Psoas muscle (tissue), 8 donors: Measurements from ENCODE around the gene RPL10. TPM values are rescaled to one million over a fixed set of nuclear protein-coding genes. Genes with fewer than 3 reads are reported as not detected.

Experiments used
- ATAC-seq, 4 donors: fragments of 200-7000 bp; cut with Tn5 transposase; one replicate each; pipeline ENCODE4 v1.9.1; 2020; ENCODE audit warnings: moderate library complexity in 3 of 4, mild to moderate bottlenecking in 2 of 4
- DNase-seq, 2 donors: peaks; one replicate each; pipeline ENCODE4 v3.0.0-alpha.2; 2020
- H3K27ac ChIP-seq: fragments of 200-600 bp; one replicate; pipeline ENCODE4 v1.8.0; 2022
- H3K27me3 ChIP-seq, 3 donors: fragments of 200-600 bp in 1 of 3; one replicate each; pipeline versions ENCODE4 v1.6.1 to v1.8.0; 2013 to 2022; ENCODE audit warnings: low read length in 2 of 3, mild to moderate bottlenecking in 2 of 3, moderate library complexity in 1 of 3; ENCODE audit not compliant: insufficient read depth in 3 of 3
- H3K36me3 ChIP-seq, 2 donors: fragments of 200-600 bp in 1 of 2; one replicate each; pipeline versions ENCODE4 v1.6.1 to v1.8.0; 2013 to 2022; ENCODE audit warnings: low read depth in 1 of 2, mild to moderate bottlenecking in 1 of 2, moderate library complexity in 1 of 2; ENCODE audit not compliant: insufficient read depth in 1 of 2
- H3K4me1 ChIP-seq: fragments of 200-600 bp; one replicate; pipeline ENCODE4 v1.8.0; 2022
- H3K4me3 ChIP-seq: fragments of 200-600 bp; one replicate; pipeline ENCODE4 v1.8.0; 2022; ENCODE audit warnings: mild to moderate bottlenecking
- H3K9me3 ChIP-seq: fragments of 200-600 bp; one replicate; pipeline ENCODE4 v1.8.0; 2022
- WGBS, 3 donors: extraction: QIAGEN DNeasy Blood & Tissue Kit; methylation state at CpG; one replicate each; pipeline versions ENCODE4 v1.1.6 to v1.1.7; 2013; 5-methylcytosine and 5-hydroxymethylcytosine counted together
- intact Hi-C, 2 donors: fragments of 100-400 bp; cut with DNase I; formaldehyde crosslinking; loops; one replicate each; pipeline versions ENCODE4 v1.11.0 to v1.14.2; 2022
- polyA plus RNA-seq, 3 donors: library from polyadenylated mRNA; stranded (reverse); fragments of 200-250 nt; gene quantifications; one replicate each; pipeline ENCODE4 v1.2.3, GENCODE V29; 2013
- total RNA-seq, 4 donors: library from RNA; stranded (reverse); fragmentation: NEBNext Ultra II Directional in 2 of 4; extraction: Animal tissue kit (Norgen Biotek cat#: 25700) in 2 of 4; gene quantifications; one replicate each; pipeline versions ENCODE4 v1.2.1 to v1.2.4, GENCODE V29; 2021 to 2023
- TF ChIP-seq, protein P1 (sequence below): fragments of 200-600 bp; IDR thresholded peaks from one replicate; pipeline ENCODE4 v1.8.0; 2022; ENCODE audit warnings: antibody characterized with exemption
- donor health status: healthy with polysubstance abuse.
- donor health status: DM: no; HTN: no; CAD: no; lungs with moderate emphysema.
- donor health status: Bipolar disorder and iron deficiency.
- donor health status: healthy.
- donor health status: DM: yes; HTN: yes; CAD: no.
- donor health status: DM: no; HTN: no; CAD: no.
- donor health status: DM: no; HTN: no; CAD: no.
- donor health status: DM: yes; HTN: yes; CAD: no.

RPL10 gene
- total and polyA plus RNA-seq, 7 donors, result 1,403 to 5,433 (median 2,633) TPM

DNA sequence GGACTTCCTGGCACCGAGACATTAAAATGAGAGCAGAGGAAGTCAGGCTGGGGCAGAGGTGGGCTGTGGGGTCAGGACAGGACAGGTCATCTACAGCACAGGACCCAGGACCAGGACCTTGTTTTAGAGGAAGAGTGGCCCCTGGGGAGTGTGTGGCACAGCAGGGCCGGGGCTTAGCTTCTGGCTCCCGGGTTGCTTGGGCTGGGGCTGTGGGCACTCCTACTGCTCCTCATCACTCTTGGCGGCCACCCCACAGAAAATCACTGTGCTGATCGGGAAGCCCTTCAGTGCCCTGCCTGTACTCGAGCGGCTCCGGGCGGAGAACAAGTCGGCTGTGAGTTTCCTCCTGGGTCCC lies 22.2 kb downstream of the RPL10 start:
- Histone ChIP-seq H3K4me3 (no peak overlapping the region), H3K36me3 (peaks cover 0 to 9% of the 10 kb centered on the region in 2 donors), H3K27me3 (peaks cover 0 to 9% (median 0%) of the 10 kb centered on the region in 3 donors), H3K27ac (peak overlapping the region; percentile 16), H3K4me1 (peaks cover 3% of the 10 kb centered on the region), H3K9me3 (no peaks in the 10 kb centered on the region)
- intact Hi-C loops, result no loop called here
- ATAC-seq (peak in 3 of 4 donors; percentile 26 to 45 (median 39)), DNase-seq (no peak)
- WGBS, 3 donors, result 55 to 69% (median 58%) methylated on average over 9 to 10 of the region's 10 CpGs
- TF ChIP-seq, protein P1, sequence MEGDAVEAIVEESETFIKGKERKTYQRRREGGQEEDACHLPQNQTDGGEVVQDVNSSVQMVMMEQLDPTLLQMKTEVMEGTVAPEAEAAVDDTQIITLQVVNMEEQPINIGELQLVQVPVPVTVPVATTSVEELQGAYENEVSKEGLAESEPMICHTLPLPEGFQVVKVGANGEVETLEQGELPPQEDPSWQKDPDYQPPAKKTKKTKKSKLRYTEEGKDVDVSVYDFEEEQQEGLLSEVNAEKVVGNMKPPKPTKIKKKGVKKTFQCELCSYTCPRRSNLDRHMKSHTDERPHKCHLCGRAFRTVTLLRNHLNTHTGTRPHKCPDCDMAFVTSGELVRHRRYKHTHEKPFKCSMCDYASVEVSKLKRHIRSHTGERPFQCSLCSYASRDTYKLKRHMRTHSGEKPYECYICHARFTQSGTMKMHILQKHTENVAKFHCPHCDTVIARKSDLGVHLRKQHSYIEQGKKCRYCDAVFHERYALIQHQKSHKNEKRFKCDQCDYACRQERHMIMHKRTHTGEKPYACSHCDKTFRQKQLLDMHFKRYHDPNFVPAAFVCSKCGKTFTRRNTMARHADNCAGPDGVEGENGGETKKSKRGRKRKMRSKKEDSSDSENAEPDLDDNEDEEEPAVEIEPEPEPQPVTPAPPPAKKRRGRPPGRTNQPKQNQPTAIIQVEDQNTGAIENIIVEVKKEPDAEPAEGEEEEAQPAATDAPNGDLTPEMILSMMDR, result no peak

DNA sequence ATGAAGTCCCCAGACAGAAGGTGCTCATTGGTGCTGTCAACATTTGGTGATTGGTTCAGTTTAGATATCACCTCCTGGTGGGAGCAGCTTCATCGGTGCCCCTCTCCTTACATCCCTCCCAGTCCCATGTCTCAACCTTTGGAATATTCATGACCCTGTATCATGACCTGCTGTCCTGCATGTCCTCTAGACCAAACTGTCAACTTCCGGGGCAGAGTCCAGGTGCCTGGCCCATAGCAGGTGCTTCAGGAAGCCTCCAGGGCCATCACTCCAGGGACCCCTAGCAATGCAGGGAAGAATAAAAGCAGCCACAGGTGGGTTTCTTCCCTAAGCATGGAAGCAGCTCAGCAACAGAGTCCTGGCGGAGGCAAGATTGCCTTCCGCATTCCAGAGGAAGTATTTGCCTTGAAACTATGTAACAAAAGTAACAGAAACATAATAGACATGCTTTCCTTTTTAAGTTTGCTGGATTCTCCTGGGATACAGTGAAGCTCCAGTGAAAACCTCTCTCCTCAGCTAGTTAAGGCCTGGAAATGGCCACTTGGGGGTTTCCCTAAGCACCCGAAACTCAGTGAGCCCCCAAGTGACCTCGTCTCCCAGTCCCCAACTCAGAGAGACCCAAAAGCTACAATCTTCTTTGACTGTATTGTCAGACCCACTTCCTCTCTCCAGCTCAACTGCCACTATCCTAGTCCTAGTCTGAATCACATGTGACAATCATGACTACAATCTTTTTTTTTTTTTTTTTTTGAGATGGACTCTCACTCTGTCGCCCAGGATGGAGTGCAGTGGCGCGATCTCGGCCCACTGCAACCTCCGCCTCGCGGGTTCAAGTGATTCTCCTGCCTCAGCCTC lies 29.0 kb downstream of the RPL10 start:
- H3K4me3 ChIP-seq, result no peak overlapping the region
- TF ChIP-seq, protein P1, result no peak
- no peaks in the 10 kb centered on the region for H3K9me3 ChIP-seq
- ATAC-seq, result no peak
- DNase-seq, result no peak
- intact Hi-C loops, result no loop called here
- H3K36me3 ChIP-seq, result no peaks in the 10 kb centered on the region
- H3K4me1 ChIP-seq, result no peaks in the 10 kb centered on the region
- WGBS, 3 donors, result 86 to 88% (median 86%) methylated on average over 13 of the region's 13 CpGs
- no peak overlapping the region for H3K27ac ChIP-seq
- H3K27me3 ChIP-seq, result no peaks in the 10 kb centered on the region

DNA sequence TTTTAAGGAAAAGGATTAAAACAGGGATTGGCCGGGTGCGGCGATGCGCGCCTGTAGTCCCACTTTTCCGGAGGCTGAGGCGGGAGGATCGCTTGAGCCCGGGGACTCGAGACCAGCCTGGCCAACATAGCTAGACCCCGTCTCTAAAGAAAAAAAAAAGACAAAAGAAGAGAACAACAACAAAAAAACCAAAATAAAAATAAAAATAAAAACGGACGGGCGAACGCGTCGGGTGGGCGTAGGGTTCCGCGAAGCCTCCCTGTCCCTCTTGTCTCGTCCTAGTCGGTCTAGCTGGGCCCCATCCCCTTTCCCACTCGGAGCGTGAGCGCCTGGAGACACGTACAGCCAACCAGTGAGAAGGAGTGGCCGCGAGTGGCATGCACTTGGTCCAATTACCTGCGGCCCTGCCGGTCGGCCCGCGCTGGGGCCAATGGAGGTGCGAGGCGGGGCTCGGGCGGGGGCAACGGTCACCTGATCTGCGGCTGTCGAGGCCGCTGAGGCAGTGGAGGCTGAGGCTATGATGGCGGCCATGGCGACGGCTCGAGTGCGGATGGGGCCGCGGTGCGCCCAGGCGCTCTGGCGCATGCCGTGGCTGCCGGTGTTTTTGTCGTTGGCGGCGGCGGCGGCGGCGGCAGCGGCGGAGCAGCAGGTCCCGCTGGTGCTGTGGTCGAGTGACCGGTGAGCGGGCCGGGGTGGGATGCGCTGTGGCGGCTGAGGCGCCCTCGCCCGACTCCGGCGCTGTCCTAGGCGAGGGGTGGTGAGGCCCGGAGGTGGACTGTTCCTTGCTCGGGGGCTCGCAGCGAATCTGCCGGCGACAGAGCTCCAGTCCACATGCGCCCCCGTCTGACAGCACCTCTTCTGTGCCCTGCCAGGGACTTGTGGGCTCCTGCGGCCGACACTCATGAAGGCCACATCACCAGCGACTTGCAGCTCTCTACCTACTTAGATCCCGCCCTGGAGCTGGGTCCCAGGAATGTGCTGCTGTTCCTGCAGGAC lies 30.3 kb downstream of the RPL10 start, which contains the start of gene ATP6AP1:
ATP6AP1 (plus strand) TSS at position 502 of the 996 bp plus-strand sequence; CDS start at position 518, 16 bp downstream.
- intact Hi-C loops, result no loop called here
- H3K27ac ChIP-seq, result peak within 1 kb of the TSS; percentile 80
- no peaks in the 10 kb centered on the region for H3K4me1 ChIP-seq
- TF ChIP-seq, protein P1, result no peak
- no peaks in the 10 kb centered on the region for H3K9me3 ChIP-seq
- ATAC-seq, result peak; percentile 98 to 99 (median 99)
- peak within 1 kb of the TSS; percentile 81 for H3K4me3 ChIP-seq
- 7 to 40% (median 12%) methylated on average over 37 to 87 of the region's 87 CpGs for WGBS, 3 donors
- H3K36me3 ChIP-seq, result peaks cover 0 to 8% of the 10 kb centered on the region in 2 donors
- H3K27me3 ChIP-seq, result no peaks in the 10 kb centered on the region
- peak; percentile 94 to 96 for DNase-seq

DNA sequence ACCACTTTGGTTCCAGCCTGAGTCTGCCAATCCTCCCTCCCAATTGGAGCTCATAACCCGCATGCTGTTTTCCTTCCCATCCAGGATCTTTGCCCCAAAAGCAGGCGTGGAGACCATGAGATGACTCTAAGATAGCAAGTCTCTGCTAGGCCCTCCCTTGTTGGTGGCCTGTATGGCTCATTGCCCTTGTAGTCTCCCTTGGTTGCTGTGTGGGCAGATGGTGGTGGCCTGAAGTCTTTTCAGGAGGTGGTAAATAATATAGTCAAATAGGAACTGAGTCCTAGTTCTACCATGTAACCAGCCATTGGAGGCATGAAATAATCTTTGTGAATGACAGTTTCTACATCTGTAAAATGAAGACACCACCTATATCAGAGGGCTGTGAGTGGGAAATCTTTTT lies 31.5 kb downstream of the RPL10 start:
- ATAC-seq (no peak), DNase-seq (no peak)
- no peaks in the 10 kb centered on the region for H3K27me3 ChIP-seq
- WGBS, 3 donors, result 67 to 71% (median 71%) methylated on average over 2 of the region's 2 CpGs
- H3K9me3 ChIP-seq, result no peaks in the 10 kb centered on the region
- TF ChIP-seq, protein P1, result no peak
- intact Hi-C loops, result no loop called here
- peak overlapping the region; percentile 81 for H3K4me3 ChIP-seq
- H3K4me1 ChIP-seq, result no peaks in the 10 kb centered on the region
- H3K27ac ChIP-seq, result no peak overlapping the region
- peaks cover 0 to 13% of the 10 kb centered on the region in 2 donors for H3K36me3 ChIP-seq
